Smooth muscle cell (in vitro differentiated cells): ENCODE measurements around the gene PDCD7. TPM values are rescaled to one million over a fixed set of nuclear protein-coding genes. Genes with fewer than 3 reads are reported as not detected.

Source experiments
- DNase-seq: peaks from one replicate; lab custom pipeline; 2025; ENCODE audit not compliant: unreplicated experiment; lab: John Stamatoyannopoulos, UW
- H2AFZ ChIP-seq: fragments of 200-600 bp; sonication (generic); 2 replicates; pipeline ENCODE4 v1.6.0; 2016; ENCODE audit warnings: antibody characterized with exemption, low read depth, mild to moderate bottlenecking
- H3F3A ChIP-seq: fragments of 200-600 bp; sonication (generic); 2 replicates; pipeline ENCODE4 v1.6.0; 2017; ENCODE audit warnings: antibody characterized with exemption, low read depth
- H3K27ac ChIP-seq: fragments of 200-600 bp; sonication (generic); 2 replicates; pipeline ENCODE4 v1.5.1; 2016; ENCODE audit warnings: low read depth, mild to moderate bottlenecking
- H3K27me3 ChIP-seq: fragments of 200-600 bp; sonication (generic); 2 replicates; pipeline ENCODE4 v1.6.1; 2016; ENCODE audit warnings: low read depth, mild to moderate bottlenecking
- H3K36me3 ChIP-seq: fragments of 200-600 bp; sonication (generic); 2 replicates; pipeline ENCODE4 v1.5.1; 2016; ENCODE audit warnings: low read depth
- H3K4me1 ChIP-seq: fragments of 200-600 bp; sonication (generic); 2 replicates; pipeline ENCODE4 v1.5.1; 2016; ENCODE audit warnings: low read depth
- H3K4me2 ChIP-seq: fragments of 200-600 bp; sonication (generic); 2 replicates; pipeline ENCODE4 v1.6.0; 2016; ENCODE audit warnings: mild to moderate bottlenecking
- H3K4me3 ChIP-seq: fragments of 200-600 bp; sonication (generic); 2 replicates; pipeline ENCODE4 v1.5.1; 2016; ENCODE audit warnings: mild to moderate bottlenecking
- H3K79me2 ChIP-seq: fragments of 200-600 bp; sonication (generic); 2 replicates; pipeline ENCODE4 v1.6.0; 2016; ENCODE audit warnings: low read depth, mild to moderate bottlenecking
- H3K9ac ChIP-seq: fragments of 200-600 bp; sonication (generic); 2 replicates; pipeline ENCODE4 v1.6.0; 2016; ENCODE audit warnings: low read depth
- H3K9me3 ChIP-seq: fragments of 200-600 bp; sonication (generic); replicated peaks from 2 replicates; pipeline ENCODE4 v1.5.1; 2016; ENCODE audit warnings: low read depth
- H4K20me1 ChIP-seq: fragments of 200-600 bp; sonication (generic); 2 replicates; pipeline ENCODE4 v1.6.0; 2016; ENCODE audit warnings: low read depth
- CTCF ChIP-seq: fragments of 200-600 bp; sonication (generic); IDR thresholded peaks from 2 replicates; pipeline ENCODE4 v1.5.1; 2017; ENCODE audit warnings: borderline replicate concordance, mild to moderate bottlenecking, antibody characterized with exemption; ENCODE audit not compliant: insufficient read depth, poor library complexity, severe bottlenecking
- WGBS: methylation state at CpG from one replicate; pipeline ENCODE4 v1.1.7; 2016; ENCODE audit warnings: low lambda C conversion rate; 5-methylcytosine and 5-hydroxymethylcytosine counted together
- polyA plus RNA-seq: library from polyadenylated mRNA; unstranded; fragments of >200 nt; fragmentation: Nextera tagmentation; extraction: Ambion mirVana; gene quantifications from 2 replicates; pipeline ENCODE4 v1.2.1, GENCODE V29; 2016
- total RNA-seq: library from RNA; depleted of rRNA; stranded (reverse); fragments of >200 nt; gene quantifications from 2 replicates; pipeline ENCODE4 v1.2.3, GENCODE V29; 2014

PDCD7 gene
- total and polyA plus RNA-seq, 2 experiments from 2014 or later = 11.6 to 14.3 TPM

- H3K4me1 ChIP-seq = no peaks in the 10 kb centered on the region
- H3K4me2 ChIP-seq = no peak overlapping the region
- H3F3A ChIP-seq = no peaks in the 10 kb centered on the region
- H4K20me1 ChIP-seq = peaks cover 42% of the 10 kb centered on the region
- no peaks in the 10 kb centered on the region for H3K9me3 ChIP-seq
- no peak overlapping the region for H2AFZ ChIP-seq
- WGBS = 88% methylated on average over 5 of the region's 5 CpGs
- no peak overlapping the region for H3K4me3 ChIP-seq
- no peaks in the 10 kb centered on the region for H3K27me3 ChIP-seq
- TF ChIP-seq CTCF = no peak
- no peak overlapping the region for H3K9ac ChIP-seq
- H3K36me3 ChIP-seq = peaks cover 4% of the 10 kb centered on the region
- peak overlapping the region; percentile 46 for H3K27ac ChIP-seq
- DNase-seq = no peak
- H3K79me2 ChIP-seq = peaks cover 15% of the 10 kb centered on the region
These were observed 38.9 kb upstream of the PDCD7 start for GRCh38 chr15:65172531-65172930.

- Histone ChIP-seq H3K4me2 (no peak overlapping the region), H3K27me3 (no peaks in the 10 kb centered on the region), H3K36me3 (no peaks in the 10 kb centered on the region), H3K4me3 (no peak overlapping the region), H2AFZ (no peak overlapping the region), H3K9me3 (no peaks in the 10 kb centered on the region), H3K9ac (no peak overlapping the region), H3K4me1 (no peaks in the 10 kb centered on the region), H3K79me2 (peaks cover 13% of the 10 kb centered on the region), H3F3A (no peaks in the 10 kb centered on the region), H4K20me1 (peaks cover 41% of the 10 kb centered on the region), H3K27ac (peak overlapping the region; percentile 13)
- no peak for DNase-seq
- WGBS = 92% methylated on average over 5 of the region's 5 CpGs
- no peak for TF ChIP-seq CTCF
These were observed 37.8 kb upstream of the PDCD7 start for GRCh38 chr15:65171428-65171827.

GRCh38 chr15:65165875-65166274 lies 32.3 kb upstream of the PDCD7 start:
- Histone ChIP-seq H3K27ac (no peak overlapping the region), H3F3A (no peaks in the 10 kb centered on the region), H3K9ac (no peak overlapping the region), H3K4me3 (no peak overlapping the region), H3K9me3 (no peaks in the 10 kb centered on the region), H3K4me2 (no peak overlapping the region), H3K4me1 (no peaks in the 10 kb centered on the region), H3K36me3 (peaks cover 15% of the 10 kb centered on the region), H4K20me1 (peaks cover 58% of the 10 kb centered on the region), H3K79me2 (peaks cover 25% of the 10 kb centered on the region), H2AFZ (no peak overlapping the region), H3K27me3 (no peaks in the 10 kb centered on the region)
- TF ChIP-seq CTCF = no peak
- WGBS = 93% methylated on average over 2 of the region's 2 CpGs
- no peak for DNase-seq

- H3K79me2 ChIP-seq = peaks cover 29% of the 10 kb centered on the region
- 97% methylated on average over 1 of the region's 1 CpG for WGBS
- H3K9ac ChIP-seq = no peak overlapping the region
- H2AFZ ChIP-seq = no peak overlapping the region
- no peak overlapping the region for H3K27ac ChIP-seq
- no peaks in the 10 kb centered on the region for H3K27me3 ChIP-seq
- H3F3A ChIP-seq = no peaks in the 10 kb centered on the region
- H3K9me3 ChIP-seq = no peaks in the 10 kb centered on the region
- TF ChIP-seq CTCF = no peak
- peaks cover 15% of the 10 kb centered on the region for H3K36me3 ChIP-seq
- peaks cover 62% of the 10 kb centered on the region for H4K20me1 ChIP-seq
- no peak for DNase-seq
- no peak overlapping the region for H3K4me2 ChIP-seq
- H3K4me3 ChIP-seq = no peak overlapping the region
- H3K4me1 ChIP-seq = no peaks in the 10 kb centered on the region
These were observed 30.5 kb upstream of the PDCD7 start for GRCh38 chr15:65164139-65164538.
